Mesothelial cell of epicardium (in vitro differentiated cells): ENCODE data around the gene VDAC1. TPM values are rescaled to one million over a fixed set of nuclear protein-coding genes. Genes with fewer than 3 reads are reported as not detected.
A peak's percentile ranks its signal among the peaks of the same experiment; 100 is the strongest.

ENCODE experiments used
- DNase-seq, 2 experiments: peaks; one replicate each; pipeline ENCODE4 v3.0.0; 2021; ENCODE audit warnings: low spot score in 2 of 2; ENCODE audit not compliant: unreplicated experiment in 2 of 2
- H3K27ac Mint-ChIP-seq: 2 replicates; pipeline ENCODE4 v1.8.0; 2021; ENCODE audit warnings: mixed read lengths
- H3K27me3 Mint-ChIP-seq: 2 replicates; pipeline ENCODE4 v1.8.0; 2021; ENCODE audit warnings: low read depth, mixed read lengths
- H3K36me3 Mint-ChIP-seq: 2 replicates; pipeline ENCODE4 v1.8.0; 2021; ENCODE audit warnings: mixed read lengths
- H3K4me1 Mint-ChIP-seq: 2 replicates; pipeline ENCODE4 v1.8.0; 2021; ENCODE audit warnings: mixed read lengths
- H3K4me3 Mint-ChIP-seq: 2 replicates; pipeline ENCODE4 v1.8.0; 2021; ENCODE audit warnings: mild to moderate bottlenecking, moderate library complexity, mixed read lengths
- H3K9me3 Mint-ChIP-seq: 2 replicates; pipeline ENCODE4 v1.8.0; 2021; ENCODE audit warnings: mixed read lengths
- total RNA-seq: library from RNA; stranded (reverse); gene quantifications from 3 replicates; pipeline ENCODE4 v1.2.1, GENCODE V29; 2021
- TF ChIP-seq, protein P1 (sequence below): fragments of 200-600 bp; sonication (generic); IDR thresholded peaks from one replicate; pipeline ENCODE4 v1.5.0; 2021; ENCODE audit warnings: antibody characterized with exemption; ENCODE audit not compliant: unreplicated experiment

Gene VDAC1
- total RNA-seq, 1 donor from 2014 or later: 111 TPM

DNA sequence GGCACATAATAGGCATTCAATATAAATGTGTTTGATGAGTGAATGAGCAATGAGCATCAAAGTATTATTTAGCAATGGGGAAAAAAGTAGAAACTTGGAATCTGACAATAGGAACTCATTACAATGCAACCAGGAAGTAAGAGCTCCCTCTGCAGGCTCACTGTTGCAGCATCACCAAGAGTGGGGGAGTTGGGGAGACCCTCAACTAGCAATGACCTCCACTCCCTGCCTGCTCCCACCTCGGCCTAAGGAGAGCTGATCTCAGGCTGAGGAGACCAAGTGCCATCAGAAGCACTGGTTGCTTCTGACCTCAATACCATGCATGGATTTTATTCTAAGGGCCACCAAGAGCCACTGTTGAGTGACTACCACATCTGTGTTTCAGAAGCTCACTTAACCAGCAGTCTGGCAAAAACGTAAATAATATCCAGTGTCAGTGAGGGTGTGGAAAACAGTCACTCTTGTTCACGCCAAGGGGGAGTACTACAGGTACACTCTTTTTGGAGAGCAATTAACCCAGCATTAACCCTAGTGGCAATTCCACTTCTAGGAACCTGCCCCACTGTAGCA lies 8.0 kb downstream of the VDAC1 start:
- TF ChIP-seq, protein P1, sequence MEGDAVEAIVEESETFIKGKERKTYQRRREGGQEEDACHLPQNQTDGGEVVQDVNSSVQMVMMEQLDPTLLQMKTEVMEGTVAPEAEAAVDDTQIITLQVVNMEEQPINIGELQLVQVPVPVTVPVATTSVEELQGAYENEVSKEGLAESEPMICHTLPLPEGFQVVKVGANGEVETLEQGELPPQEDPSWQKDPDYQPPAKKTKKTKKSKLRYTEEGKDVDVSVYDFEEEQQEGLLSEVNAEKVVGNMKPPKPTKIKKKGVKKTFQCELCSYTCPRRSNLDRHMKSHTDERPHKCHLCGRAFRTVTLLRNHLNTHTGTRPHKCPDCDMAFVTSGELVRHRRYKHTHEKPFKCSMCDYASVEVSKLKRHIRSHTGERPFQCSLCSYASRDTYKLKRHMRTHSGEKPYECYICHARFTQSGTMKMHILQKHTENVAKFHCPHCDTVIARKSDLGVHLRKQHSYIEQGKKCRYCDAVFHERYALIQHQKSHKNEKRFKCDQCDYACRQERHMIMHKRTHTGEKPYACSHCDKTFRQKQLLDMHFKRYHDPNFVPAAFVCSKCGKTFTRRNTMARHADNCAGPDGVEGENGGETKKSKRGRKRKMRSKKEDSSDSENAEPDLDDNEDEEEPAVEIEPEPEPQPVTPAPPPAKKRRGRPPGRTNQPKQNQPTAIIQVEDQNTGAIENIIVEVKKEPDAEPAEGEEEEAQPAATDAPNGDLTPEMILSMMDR: no peak
- Mint-ChIP-seq H3K27me3 (no peaks in the 10 kb centered on the region), H3K36me3 (no peaks in the 10 kb centered on the region), H3K4me1 (peaks cover 28% of the 10 kb centered on the region), H3K27ac (no peak overlapping the region), H3K4me3 (no peak overlapping the region), H3K9me3 (no peaks in the 10 kb centered on the region)
- no peak for DNase-seq

GRCh38 chr5:133995883-133996563 lies 8.8 kb downstream of the VDAC1 start:
- TF ChIP-seq, protein P1: no peak
- no peak for DNase-seq
- Mint-ChIP-seq H3K36me3 (peaks cover under 1% of the 10 kb centered on the region), H3K4me1 (peaks cover 28% of the 10 kb centered on the region), H3K9me3 (no peaks in the 10 kb centered on the region), H3K27me3 (no peaks in the 10 kb centered on the region), H3K4me3 (no peak overlapping the region), H3K27ac (no peak overlapping the region)

DNA sequence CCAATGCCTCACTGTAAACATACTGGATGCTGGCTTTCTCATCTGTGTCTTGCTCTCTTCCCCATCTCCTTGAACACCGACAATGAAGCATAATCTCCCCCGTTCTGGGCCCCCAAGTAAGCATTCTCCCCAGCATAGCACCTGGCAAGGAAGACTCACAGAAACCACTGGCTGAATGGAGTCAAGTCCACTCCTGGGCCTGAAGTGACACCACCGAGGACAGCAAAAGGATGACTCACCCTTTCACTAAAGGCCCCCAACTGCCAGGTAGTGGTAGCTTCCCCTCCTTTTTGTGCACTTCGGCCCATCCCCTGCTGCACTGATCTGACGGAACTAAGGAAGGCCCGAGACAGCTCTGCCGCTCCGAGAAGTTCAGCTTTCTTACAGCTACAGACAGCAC lies 9.4 kb downstream of the VDAC1 start:
- H3K9me3 Mint-ChIP-seq: no peaks in the 10 kb centered on the region
- H3K36me3 Mint-ChIP-seq: peaks cover 4% of the 10 kb centered on the region
- no peaks in the 10 kb centered on the region for H3K27me3 Mint-ChIP-seq
- no peak for DNase-seq
- H3K27ac Mint-ChIP-seq: peak overlapping the region; percentile 18
- TF ChIP-seq, protein P1: no peak
- no peak overlapping the region for H3K4me3 Mint-ChIP-seq
- peaks cover 28% of the 10 kb centered on the region for H3K4me1 Mint-ChIP-seq

DNA sequence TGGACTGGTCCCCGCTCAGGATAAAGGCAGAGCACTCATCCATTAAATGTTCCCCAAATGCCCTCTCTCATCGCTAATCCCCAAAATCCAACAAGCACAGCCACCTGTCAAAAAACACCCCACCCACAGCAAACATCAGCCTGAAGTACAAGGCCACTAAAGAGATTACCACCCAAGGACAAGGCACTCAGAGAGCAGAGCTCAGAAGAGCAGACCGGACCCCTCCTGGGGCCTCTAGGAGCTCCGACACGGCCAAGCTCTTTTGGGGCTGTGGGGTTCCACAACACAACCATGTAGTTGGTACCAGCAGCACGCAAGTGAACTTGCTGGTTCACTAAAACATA lies 9.8 kb downstream of the VDAC1 start:
- no peak for DNase-seq
- Mint-ChIP-seq H3K27me3 (no peaks in the 10 kb centered on the region), H3K4me3 (no peak overlapping the region), H3K27ac (peak overlapping the region; percentile 33), H3K4me1 (peaks cover 28% of the 10 kb centered on the region), H3K36me3 (peaks cover 8% of the 10 kb centered on the region), H3K9me3 (no peaks in the 10 kb centered on the region)
- TF ChIP-seq, protein P1: no peak

DNA sequence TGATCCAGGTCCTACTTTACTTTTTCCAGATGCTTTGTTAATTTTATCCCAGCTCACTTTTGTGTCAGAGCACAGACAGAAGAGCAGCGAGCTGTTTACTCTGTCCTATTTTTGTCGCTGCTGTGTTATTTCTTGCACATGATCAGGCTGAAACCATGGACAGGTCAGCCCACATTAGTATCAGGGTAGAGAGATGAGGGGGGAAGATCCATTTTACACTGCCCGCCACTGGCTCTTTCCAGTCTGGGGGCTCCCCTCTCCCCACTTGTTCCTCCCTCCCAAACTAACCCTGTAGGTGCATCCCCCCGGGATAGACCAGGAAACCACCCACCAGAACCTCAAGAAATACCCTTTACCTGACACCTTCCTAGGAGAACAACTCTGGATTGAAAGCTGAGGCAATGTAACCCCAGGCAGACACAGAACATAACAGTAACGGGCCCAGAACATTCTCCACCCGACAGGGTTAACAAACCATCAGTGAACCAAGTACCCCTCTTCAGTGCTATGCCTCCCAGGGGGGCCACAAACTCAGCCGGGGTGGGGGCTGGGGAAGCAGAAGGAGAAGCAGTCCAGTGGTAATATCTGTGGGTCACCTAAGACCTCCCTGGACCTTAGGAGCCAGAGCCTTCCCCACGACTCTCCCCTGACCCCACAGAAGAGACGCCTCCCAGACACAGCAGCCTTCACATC lies 10.3 kb downstream of the VDAC1 start:
- Mint-ChIP-seq H3K27ac (peak overlapping the region; percentile 33), H3K36me3 (peaks cover 10% of the 10 kb centered on the region), H3K4me3 (no peak overlapping the region), H3K27me3 (no peaks in the 10 kb centered on the region), H3K4me1 (peaks cover 28% of the 10 kb centered on the region), H3K9me3 (no peaks in the 10 kb centered on the region)
- no peak for DNase-seq
- TF ChIP-seq, protein P1: no peak
